Measurements from ENCODE around the gene NXPE4. TPM values are rescaled to one million over a fixed set of nuclear protein-coding genes. Genes with fewer than 3 reads are reported as not detected.

NXPE4 gene
- total RNA-seq, 4 donors from 2014 or later, result not detected

DNA sequence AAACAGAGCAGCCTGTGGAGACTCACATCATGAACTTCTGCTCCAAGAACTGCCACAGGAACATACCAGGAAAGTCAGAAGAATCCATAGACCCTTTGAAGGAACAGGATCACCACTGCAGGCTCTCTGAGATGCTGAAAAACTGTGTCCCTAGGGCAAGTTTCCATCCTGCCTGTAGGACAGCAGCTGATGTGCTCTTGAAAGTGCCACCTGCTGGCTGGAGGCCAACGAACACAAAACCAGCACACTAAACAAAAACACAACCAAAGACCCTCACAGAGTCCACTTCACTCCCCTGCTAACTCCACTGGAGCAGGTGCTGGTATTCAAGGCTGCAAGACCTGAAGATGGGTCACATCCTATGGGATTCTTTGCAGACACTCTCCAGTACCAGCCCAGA is 23.9 kb downstream of the NXPE4 start:
- no peaks in the 10 kb centered on the region for H3K4me1 ChIP-seq
- H3K27ac ChIP-seq, result no peak overlapping the region
- H3K36me3 ChIP-seq, result no peaks in the 10 kb centered on the region
- TF ChIP-seq, protein P1, sequence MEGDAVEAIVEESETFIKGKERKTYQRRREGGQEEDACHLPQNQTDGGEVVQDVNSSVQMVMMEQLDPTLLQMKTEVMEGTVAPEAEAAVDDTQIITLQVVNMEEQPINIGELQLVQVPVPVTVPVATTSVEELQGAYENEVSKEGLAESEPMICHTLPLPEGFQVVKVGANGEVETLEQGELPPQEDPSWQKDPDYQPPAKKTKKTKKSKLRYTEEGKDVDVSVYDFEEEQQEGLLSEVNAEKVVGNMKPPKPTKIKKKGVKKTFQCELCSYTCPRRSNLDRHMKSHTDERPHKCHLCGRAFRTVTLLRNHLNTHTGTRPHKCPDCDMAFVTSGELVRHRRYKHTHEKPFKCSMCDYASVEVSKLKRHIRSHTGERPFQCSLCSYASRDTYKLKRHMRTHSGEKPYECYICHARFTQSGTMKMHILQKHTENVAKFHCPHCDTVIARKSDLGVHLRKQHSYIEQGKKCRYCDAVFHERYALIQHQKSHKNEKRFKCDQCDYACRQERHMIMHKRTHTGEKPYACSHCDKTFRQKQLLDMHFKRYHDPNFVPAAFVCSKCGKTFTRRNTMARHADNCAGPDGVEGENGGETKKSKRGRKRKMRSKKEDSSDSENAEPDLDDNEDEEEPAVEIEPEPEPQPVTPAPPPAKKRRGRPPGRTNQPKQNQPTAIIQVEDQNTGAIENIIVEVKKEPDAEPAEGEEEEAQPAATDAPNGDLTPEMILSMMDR (IDR thresholded peaks at IDR 0.05), result no peak
- TF ChIP-seq POLR2AphosphoS5 (IDR thresholded peaks at IDR 0.05), result no peak
- no peak for TF ChIP-seq POLR2A (IDR thresholded peaks at IDR 0.05)
- TF ChIP-seq EP300 (IDR thresholded peaks at IDR 0.05), result no peak
- no peak overlapping the region for H3K4me3 ChIP-seq
- WGBS, result 56% methylated on average over 1 of the region's 1 CpG
- no peak for DNase-seq (ENCODE audit: low spot score in 2 of 2)
- peaks cover 4% of the 10 kb centered on the region for H3K9me3 ChIP-seq
- no peaks in the 10 kb centered on the region for H3K27me3 ChIP-seq

DNA sequence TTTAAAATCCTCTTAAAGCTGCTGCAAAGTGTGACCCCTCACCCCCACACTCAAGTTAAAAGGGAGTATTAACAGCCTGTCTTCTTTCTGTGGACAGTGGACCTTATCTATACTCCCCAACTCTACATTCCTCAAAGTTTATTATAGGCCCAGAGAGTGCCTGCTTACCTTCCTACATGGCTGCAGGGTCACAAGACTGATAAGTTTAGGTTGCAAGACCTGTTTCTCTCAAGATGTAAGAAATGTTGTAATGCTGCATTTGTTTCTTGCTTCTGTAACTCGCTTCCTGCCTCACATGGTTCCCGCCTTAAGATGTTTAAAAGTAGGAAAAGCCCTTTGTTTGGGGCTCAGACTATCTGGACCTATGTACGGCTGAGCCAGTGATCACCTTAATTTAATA is 25.8 kb downstream of the NXPE4 start:
- TF ChIP-seq POLR2AphosphoS5 (IDR thresholded peaks at IDR 0.05), result no peak
- TF ChIP-seq, protein P1 (IDR thresholded peaks at IDR 0.05), result no peak
- TF ChIP-seq POLR2A (IDR thresholded peaks at IDR 0.05), result no peak
- TF ChIP-seq EP300 (IDR thresholded peaks at IDR 0.05), result no peak
- H3K4me3 ChIP-seq, result no peak overlapping the region
- DNase-seq (ENCODE audit: low spot score in 2 of 2), result no peak
- no peaks in the 10 kb centered on the region for H3K9me3 ChIP-seq
- no peak overlapping the region for H3K27ac ChIP-seq
- no peaks in the 10 kb centered on the region for H3K27me3 ChIP-seq
- no peaks in the 10 kb centered on the region for H3K4me1 ChIP-seq
- 69% methylated on average over 3 of the region's 3 CpGs for WGBS
- no peaks in the 10 kb centered on the region for H3K36me3 ChIP-seq

DNA sequence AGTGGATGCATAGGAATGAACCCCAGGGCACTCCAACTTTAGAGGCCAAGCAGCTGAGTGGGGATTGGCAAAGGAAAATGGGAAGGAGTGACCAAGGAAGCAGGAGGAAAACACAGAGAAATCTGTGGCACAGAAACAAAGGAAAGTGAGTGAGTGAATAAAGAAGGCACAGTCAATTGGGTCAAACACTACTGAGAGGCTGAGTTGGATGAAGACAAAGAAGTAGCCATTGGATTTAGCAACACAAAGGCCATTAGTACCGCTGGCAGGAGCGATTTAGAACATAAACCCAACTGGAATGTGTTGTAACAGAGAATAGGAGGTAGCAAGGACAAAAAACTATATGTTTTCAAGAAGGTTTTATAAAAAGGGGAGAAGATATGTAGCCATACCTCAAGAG is 29.3 kb downstream of the NXPE4 start:
- Histone ChIP-seq H3K4me3 (no peak overlapping the region), H3K27ac (no peak overlapping the region), H3K36me3 (no peaks in the 10 kb centered on the region), H3K27me3 (no peaks in the 10 kb centered on the region), H3K9me3 (peaks cover 3% of the 10 kb centered on the region), H3K4me1 (no peaks in the 10 kb centered on the region)
- TF ChIP-seq EP300 (IDR thresholded peaks at IDR 0.05), result no peak
- no peak for TF ChIP-seq POLR2AphosphoS5 (IDR thresholded peaks at IDR 0.05)
- no peak for TF ChIP-seq POLR2A (IDR thresholded peaks at IDR 0.05)
- TF ChIP-seq, protein P1 (IDR thresholded peaks at IDR 0.05), result no peak
- no peak for DNase-seq (ENCODE audit: low spot score in 2 of 2)
- WGBS, result 67% methylated on average over 2 of the region's 2 CpGs

DNA sequence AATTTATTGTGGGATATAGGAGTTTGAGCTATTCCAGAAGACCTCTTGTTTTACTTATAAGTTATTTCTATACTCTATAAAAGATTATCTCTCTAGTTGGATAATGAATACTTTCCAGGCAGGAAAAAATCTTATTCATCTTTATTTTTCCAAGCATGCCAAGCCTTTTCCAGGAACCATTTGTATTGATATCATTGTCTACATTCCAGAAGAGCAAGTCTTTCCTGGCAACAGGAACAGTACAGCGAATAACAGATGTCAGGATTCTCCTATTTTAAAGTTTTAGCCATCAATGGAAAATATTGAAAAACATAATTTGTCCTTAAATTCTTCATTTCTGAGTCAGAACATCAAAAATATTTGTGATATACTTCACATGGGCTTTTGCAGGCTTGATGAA is 30.8 kb downstream of the NXPE4 start:
- Histone ChIP-seq H3K27ac (no peak overlapping the region), H3K27me3 (no peaks in the 10 kb centered on the region), H3K9me3 (peaks cover 3% of the 10 kb centered on the region), H3K4me3 (no peak overlapping the region), H3K4me1 (no peaks in the 10 kb centered on the region), H3K36me3 (no peaks in the 10 kb centered on the region)
- 64% methylated on average over 1 of the region's 1 CpG for WGBS
- no peak for DNase-seq (ENCODE audit: low spot score in 2 of 2)
- TF ChIP-seq, protein P1 (IDR thresholded peaks at IDR 0.05), result no peak
- TF ChIP-seq POLR2A (IDR thresholded peaks at IDR 0.05) (no peak), EP300 (IDR thresholded peaks at IDR 0.05) (no peak), POLR2AphosphoS5 (IDR thresholded peaks at IDR 0.05) (no peak)

DNA sequence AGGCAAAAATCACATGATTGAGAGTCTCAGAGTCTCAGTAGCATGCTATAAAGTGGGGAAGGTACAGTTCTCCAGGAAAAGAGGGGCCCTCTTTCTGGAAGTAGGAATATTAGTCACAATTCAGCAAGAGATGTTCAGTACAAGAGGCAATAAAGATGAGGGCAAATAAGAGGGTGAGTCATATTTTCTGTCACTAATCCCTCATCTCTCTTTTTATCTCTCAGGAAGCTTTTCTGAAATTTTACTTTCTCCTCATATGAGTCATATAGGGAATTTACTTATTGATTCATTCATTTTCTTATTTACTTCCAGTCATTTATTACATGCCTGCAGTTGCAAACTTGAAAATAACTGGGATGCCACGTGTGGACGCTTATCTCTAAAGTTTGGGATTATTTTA is 32.5 kb downstream of the NXPE4 start:
- H3K4me3 ChIP-seq, result no peak overlapping the region
- WGBS, result 49% methylated on average over 2 of the region's 2 CpGs
- no peaks in the 10 kb centered on the region for H3K27me3 ChIP-seq
- H3K9me3 ChIP-seq, result peaks cover 3% of the 10 kb centered on the region
- no peak overlapping the region for H3K27ac ChIP-seq
- no peaks in the 10 kb centered on the region for H3K36me3 ChIP-seq
- no peaks in the 10 kb centered on the region for H3K4me1 ChIP-seq
- no peak for DNase-seq (ENCODE audit: low spot score in 2 of 2)
- TF ChIP-seq EP300 (IDR thresholded peaks at IDR 0.05), result no peak
- TF ChIP-seq POLR2AphosphoS5 (IDR thresholded peaks at IDR 0.05), result no peak
- no peak for TF ChIP-seq POLR2A (IDR thresholded peaks at IDR 0.05)
- TF ChIP-seq, protein P1 (IDR thresholded peaks at IDR 0.05), result no peak

Data from suprapubic skin (tissue), 4 donors.